Cerebellar nuclear complex (tissue), 1 donor: ENCODE measurements around the gene BTN3A1.
A peak's percentile ranks its signal among the peaks of the same experiment; 100 is the strongest.
"Not testable (repeated sequence)": the region's sequence is repeated elsewhere in the genome, so short reads cannot be mapped to it uniquely, and the experiment has no call there.

Experiments
- DNase-seq, 2 experiments: peaks; one replicate each; lab custom pipeline; 2025; lab: John Stamatoyannopoulos, UW

BTN3A1 gene

DNA sequence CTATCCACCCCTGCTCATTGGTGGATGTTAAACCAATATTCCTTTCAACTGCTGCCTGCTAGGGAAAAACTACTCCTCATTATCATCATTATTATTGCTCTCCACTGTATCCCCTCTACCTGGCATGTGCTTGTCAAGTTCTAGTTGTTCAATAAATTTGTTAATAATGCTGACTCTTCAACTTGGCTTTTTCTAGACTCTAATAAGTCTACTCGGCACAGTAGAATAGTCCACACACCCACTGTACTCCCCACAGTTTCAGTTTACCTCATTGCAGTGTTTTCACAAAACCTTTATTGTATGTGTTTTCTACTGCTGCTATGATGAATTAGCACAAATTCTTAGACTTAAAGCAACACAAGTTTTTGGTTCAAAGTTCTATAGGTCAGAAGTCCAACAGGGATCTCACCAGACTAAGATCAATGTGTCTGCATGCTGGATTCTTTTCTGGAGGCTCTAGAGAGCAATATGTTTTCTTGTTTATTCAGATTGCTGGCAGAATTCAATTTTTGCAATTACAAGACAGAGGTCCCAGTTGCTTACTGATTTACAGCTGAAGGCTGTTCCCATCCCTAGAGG lies 13.1 kb downstream of the BTN3A1 start:
- no peak for DNase-seq

DNA sequence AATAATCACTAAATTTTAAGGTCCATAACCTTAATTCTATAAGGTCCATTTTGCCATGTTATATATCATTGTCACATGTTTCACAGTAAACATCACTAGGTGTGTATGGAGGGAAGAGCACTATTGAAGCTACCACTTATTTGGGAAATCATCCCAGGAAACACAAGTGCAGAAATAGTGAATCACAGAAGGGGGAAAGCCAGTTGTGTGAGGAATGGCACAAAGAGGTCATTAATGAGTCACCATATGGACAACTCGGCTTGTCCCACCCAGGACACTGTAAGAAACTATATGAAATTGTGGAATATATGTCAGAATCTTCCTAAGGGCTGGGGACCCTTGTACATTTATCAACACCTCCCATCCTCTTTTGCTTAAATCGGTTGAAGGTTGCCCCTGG lies 13.7 kb downstream of the BTN3A1 start:
- DNase-seq, result no peak

DNA sequence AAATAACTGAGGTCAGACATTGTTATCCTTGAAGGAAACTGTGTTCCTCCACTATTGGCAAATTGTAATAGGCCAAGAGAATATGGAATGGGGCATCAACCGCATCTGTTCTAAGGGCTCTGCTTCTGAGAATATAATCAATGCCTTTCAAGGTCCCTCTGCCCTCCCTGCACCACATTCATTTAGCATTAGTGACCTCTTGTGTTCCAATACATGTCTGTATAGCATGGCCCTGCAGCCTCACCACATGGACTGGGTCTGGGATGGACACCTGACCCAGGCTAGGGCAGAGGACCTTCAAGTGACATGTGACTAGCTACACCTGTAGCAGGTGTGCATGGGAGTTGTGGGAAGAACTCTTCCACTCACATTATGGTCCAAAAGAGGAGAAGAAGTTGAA lies 14.2 kb downstream of the BTN3A1 start:
- no peak for DNase-seq

DNA sequence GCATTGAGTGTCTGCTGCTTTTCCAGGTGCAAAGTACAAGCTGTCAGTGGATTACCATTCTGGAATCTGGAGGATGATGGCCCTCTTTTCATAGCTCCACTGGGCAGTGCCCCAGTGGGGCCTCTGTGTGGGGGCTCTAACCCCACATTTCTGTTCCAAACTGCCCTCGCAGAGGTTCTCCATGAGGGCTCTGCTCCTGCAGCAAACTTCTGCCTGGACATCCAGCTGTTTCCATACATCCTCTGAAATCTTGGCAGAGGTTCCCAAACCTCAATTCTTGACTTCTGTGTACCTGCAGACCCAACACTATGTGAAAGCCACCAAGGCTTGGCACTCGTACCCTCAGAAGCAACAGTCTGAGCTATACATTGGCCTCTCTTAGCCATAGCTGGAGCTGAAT lies 16.0 kb downstream of the BTN3A1 start:
- not testable (repeated sequence) for DNase-seq

DNA sequence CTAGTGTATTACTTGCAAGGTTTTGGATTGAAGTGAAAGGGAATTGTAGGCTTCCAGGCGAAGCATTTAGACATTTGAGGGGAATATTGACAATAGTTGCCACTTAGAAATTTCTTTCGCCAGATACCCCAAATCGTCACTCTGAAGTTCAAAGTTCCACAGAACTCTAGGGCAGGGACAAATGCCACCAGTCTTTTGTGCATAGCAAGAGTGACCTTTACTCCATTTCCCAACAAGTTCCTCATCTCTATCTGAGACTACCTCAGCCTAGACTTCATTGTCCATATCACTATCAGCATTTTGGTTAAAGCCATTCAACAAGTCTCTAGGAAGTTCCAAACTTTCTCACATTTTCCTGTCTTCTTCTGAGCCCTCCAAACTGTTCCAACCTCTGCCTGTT lies 16.7 kb downstream of the BTN3A1 start:
- DNase-seq, result not testable (repeated sequence)

DNA sequence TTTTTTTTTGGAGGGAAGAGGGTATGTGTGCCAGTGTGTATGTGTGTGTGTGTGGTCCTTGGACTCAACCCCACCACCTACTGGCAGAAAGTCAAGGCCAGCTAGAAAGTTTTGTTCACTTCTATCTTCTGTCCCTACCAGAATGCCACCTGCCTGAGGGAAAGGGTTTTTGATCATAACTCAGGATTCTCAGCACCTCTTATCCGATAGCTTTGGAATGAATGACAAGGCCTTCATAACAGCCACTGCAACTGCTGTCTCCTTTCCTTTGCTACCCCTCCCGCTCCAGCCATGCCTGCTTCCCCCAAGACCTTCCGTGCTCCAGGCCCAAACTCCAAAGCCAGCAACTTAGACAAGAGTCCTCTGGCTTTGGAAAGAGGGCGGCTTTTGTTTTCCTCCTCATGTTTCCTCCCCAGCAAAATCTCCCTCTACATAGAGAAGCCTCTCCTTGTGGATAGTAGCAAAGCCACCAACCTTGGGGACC lies 18.7 kb downstream of the BTN3A1 start:
- no peak for DNase-seq

DNA sequence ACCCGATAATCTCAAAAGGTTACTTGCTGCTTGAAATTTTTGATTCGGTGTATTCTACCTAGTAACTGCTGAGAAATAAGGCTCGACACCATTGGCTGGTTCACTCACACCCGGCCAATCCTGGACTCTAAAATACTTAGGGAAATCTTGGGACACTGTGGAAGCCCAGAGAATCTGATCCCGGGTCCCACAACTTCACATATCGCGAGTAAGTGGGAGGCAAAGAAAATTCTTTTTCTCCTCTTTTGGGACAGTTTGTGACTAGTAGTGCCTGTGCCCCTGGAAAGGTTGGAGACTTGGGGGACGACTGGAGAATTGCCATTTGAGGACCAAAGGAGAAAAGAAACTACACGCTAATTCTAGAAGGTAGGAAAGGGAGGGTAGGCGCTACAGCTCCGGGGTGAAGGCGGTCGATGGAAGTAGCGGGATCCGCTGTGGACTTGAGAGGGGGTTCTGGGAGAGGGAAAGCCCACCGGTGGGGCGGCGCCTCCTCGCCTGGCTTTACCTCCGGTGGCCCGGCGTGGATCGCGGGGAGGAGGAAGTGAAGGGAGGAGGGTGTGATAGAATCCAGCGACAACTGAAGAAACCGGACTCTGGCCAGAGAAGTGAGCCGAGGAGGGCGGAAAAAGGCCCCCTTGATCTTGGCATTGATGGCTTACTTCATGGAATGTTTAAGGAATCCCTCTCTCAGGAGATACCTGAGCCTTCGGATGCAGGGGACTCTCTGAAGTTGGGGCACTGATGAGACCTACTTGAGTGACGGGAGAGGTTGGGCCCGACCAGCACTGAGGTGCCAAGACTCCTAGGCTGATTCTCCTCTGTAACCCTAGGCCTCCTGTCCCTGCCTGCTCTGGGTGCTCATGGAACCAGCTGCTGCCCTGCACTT lies 19.4 kb downstream of the BTN3A1 start:
- peak in 1 of 2 experiments; percentile 39 for DNase-seq

DNA sequence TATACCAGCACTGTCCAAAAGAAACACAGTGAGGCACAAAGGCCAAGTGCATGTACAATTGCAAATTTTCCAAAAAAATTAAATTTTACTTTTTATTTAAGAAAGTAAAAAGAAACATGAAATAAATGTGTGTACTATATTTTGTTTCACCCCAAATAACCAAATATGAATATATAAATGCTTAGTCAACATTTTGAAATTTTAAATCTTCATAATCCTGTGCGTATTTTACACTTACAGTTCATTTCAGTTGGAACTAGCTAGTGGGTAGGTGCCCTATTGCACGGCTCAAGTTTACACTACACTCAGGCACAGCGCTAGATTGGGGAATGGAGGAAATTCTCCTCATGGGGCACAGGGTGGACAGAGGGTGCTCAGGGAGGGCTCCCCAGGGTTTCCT lies 20.3 kb downstream of the BTN3A1 start:
- no peak for DNase-seq

DNA sequence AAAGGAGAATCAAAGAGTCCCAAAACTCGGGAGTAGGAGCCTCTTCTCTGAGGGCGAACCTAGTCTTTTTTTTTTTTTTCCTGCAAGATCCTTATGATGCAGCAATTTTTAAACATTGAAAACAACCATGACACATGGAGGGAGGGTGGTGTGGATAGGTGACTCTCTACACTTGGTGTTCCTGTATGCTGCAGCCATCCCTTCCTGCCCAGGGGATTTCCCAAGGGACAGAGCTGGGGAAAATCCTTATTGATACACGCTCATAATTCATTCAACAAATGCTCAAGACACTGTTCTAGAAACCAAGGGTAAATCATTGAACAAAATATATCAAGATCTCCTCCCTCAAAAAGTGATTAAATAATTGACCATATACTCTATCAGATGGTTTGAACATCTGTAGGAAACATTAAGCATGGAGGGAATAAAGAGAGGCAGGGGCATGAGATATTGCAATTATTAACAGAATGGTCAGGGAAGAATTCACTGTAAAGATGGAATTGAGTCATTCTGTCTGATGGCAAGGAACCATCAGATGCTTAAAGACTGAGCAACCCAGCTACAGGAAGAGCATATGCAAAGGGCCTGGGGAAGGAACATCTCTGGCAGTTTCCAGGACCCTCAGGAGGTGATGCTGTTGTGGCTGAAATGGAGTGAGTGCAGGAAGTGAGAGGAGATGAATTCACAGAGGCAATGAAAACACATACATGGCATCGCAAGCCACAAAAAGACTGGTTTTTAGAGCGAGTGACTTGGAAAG lies 24.8 kb downstream of the BTN3A1 start:
- DNase-seq, result no peak

DNA sequence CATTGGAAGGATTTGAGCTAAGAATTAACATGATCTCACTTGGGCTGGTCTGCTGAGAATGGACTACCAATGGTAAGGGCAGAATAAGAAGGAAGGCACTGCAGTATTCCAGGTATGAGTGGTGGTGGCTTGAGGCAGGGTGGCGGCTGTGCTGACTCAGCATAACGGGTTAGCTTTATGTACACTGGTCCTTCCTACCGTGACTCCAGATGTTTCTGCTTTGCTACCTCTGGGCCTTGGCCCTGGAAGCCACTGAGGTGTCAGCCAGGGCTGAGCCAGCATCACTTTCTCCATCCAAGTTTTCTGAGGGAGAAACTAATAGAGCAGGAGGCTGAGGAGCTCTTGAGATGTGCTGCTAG lies 25.4 kb downstream of the BTN3A1 start:
- no peak for DNase-seq

DNA sequence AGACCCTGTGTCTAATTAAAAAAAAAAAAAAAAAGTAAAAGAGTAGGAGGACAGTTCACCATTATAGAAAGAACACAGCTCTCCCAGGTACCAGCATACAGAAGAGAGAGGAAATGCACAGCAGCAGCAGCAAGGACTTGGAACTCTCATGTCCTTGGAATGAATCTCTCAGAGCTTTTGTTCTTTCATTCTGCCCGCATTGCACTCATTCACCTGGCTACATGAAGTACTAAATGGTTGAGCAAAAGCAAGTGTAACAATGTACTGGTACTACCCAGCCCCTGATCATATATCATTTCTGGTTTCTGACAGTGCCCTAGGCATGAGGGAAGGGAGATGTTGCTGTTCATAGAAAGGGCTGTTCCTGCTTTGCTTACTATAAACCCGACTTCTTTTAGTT lies 26.1 kb downstream of the BTN3A1 start:
- no peak for DNase-seq

DNA sequence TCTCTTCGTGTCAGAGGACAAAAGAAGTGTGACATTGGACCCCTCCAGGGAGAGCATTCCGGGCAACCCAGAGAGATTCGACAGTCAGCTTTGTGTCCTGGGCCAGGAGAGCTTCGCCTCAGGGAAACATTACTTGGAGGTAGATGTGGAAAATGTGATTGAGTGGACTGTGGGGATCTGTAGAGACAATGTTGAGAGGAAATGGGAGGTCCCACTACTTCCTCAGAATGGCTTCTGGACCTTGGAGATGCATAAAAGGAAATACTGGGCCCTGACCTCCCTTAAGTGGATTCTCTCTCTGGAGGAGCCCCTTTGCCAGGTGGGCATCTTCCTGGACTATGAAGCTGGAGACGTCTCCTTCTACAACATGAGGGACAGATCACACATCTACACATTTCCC lies 28.7 kb downstream of the BTN3A1 start:
- no peak for DNase-seq

DNA sequence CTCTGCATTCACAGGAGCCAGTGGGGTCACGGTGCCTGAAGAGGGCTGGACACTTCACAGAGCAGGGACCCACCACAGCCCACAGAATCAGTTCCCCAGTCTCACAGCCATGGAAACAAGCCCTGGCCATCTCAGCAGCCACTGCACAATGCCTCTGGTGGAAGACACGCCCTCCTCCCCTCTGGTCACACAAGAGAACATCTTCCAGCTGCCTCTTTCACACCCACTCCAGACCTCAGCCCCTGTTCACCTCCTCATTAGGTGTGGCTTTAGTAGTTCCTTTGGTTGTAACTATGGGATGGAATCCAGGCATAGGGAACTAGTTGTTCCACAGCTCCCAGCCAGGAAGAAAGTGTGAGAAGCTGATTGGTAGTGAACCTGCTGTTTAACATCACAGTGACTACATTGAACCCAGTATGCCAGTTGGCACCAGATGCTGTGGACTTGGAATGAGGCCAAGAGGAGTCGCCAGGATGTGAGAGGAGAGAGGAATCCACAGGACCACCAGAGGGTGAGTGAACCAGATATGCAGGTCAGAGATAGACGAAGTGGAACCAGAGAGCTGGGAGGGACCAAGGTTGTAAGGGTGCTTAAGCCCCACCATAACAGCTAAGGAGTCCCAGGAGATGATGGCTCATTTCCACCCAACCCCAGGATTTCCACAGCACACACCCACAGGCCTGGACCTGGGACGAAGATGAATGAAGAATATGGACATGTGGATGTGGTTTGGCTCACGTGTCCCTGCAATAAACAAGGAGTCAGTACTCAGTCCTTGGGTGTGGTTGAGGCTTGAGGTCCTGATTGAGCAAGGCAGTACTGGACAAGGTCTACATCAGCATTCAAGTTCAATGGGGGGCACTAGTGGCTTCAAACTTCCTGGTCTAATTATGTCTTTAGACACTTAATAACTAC lies 29.4 kb downstream of the BTN3A1 start:
- no peak for DNase-seq

DNA sequence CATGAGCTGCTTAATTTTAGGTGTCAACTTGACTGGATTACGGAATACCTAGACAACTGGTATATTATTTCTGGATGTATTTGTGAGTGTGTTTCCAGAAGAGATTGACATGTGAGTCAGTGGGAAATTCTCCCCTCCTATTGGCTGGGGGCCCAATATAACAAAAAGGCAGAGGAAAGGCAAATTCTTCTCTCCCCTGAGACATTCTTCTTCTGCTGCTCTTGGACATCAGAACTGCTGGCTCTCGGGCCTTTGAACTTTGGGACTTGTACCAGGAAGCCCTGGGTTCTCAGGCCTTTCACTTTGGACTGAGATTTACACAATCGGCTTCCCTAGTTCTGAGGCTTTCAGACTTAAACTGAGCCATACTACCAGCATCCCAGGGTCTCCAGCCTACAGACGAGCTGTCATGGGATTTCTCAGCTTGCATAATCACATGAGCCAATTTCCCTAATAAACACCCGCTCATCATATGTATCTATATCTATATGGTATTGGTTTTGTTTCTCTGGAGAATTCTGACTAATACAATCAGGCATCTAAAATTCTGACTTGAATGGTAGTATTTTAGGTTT lies 30.6 kb downstream of the BTN3A1 start:
- no peak for DNase-seq

DNA sequence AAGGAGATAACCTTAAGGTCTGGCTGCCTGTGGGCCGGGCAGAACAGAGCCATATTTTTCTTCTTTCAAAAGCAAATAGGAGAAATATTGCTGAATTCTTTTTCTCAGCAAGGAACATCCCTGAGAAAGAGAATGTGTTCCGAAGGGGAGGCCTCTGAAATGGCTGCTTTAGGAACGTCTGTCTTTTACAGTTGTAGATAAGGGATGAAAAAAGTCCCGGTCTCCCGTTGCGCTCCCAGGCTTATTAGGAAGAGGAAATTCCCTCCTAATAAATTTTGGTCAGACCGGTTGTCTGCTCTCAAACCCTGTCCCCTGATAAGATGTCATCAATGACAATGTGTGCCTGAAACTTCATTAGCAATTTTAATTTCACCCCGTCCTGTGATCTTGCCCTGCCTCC lies 31.6 kb downstream of the BTN3A1 start:
- DNase-seq, result not testable (repeated sequence)

DNA sequence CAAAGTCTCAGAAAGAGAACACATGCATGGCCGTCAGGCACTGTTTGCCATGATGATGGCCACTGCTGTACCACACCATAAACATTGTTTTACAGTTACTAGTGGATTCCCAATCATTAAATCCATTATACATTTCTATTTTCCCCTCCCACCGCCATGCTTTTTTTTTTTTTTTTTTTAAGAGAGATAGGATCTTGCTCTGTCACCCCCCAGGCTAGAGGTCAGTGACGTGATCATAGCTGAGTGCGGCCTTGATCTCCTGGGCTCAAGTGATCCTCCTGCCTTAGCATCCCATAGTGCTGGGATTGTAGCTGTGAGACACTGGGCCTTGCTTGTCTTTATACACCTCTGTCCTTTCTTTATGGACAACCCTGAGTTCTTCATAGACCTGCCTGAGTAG lies 33.9 kb downstream of the BTN3A1 start:
- DNase-seq, result no peak

DNA sequence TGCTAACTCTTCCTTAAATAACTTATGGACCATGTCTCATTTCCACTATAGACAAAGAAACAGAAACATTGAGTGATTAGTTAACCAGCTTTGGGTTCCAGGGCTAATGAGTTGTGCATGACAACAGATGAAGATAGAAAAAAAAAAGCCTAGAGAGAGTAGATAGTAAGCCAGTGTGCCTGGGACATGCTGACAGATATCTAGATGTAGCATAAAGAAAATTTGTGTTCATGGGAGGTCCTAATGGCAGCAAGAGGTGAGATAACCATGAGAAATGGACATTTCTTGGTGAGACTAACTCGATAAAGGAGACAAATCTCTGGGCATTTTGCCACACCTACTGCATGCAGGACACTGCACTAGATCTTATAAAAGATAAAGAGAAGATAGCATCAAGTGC lies 35.5 kb downstream of the BTN3A1 start:
- no peak for DNase-seq

DNA sequence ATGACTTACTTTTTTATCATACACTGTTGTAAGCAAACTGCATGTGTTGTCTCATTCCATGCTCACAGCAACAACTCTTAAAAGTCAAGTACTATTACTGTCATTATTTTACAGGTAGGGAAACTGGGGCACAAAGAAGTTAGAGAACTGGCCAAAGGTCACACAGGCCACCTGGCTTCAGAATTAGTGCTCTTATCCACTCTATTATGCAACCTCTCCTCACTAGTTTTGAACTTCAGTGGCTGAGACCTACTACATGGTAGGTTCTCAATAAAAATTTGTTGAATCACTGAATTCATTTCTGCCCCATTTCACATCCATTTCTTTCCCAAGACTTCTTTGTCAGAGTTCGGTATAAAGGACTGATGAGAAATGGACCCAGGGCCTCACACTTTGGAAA lies 35.9 kb downstream of the BTN3A1 start:
- DNase-seq, result no peak

DNA sequence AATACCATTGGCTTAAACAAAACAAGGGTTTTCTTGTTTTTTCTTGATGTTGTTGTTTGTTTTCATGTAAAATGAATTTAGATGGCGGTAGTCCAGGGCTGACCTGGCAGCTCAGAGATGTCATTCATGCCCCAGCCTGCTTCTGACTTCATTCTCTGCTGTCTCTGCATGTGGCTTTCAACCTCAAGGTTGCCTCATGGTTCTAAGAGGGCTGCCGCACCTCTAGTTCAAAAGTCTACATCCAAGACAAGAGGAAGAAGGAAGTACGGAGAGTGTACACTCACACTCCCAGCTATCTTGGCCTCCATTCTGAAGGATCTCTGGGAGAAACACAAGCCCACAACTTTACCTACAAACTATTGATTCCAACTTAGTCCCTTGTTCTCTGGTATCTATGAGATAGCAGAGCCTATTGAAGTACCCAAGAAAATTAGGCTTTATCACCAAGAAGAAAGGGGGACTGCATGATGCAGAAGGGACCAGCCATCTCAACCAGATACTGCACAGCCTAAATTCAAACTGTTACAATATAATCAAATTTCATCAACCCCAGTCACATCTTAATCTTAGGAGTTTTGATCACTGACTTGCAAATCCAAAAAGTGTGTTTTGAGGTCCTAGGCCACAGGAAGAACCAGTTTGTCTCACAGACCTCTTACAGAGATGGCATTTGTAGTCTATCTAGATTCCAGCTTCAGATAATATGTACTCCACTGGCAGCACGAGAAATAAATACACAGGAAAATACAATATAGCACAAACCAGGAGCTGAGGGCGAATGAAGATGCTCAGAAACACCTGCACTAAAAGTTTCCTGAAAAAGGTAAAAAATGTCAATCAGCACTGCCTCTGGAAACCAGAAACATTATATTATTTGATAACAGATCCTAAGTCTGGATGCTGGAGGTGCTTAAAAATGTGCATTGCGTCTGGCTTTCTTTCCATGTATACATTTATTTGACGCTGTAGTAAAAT lies 37.4 kb downstream of the BTN3A1 start:
- DNase-seq, result no peak

DNA sequence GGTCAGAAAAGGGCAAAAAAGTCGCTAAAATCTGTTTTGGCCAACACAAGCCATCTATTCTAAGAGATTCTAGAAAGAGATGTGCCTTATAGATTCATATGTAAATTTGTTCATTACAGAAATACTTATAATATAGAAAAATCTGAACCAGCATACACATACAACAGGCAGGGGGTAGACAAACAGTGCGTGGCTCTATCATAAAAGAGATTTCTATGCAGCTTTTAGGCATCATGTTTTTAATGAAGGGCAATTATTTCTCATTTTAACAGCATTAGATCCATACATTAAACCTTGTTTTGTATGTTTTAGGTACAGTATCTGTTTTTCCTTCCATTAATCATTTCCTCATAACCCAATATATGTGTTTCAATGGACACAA lies 38.9 kb downstream of the BTN3A1 start:
- no peak for DNase-seq
